GM18508 (cell line): Measurements from ENCODE around the gene WSCD2.

Source experiments
- ATAC-seq: cut with Tn5 transposase; IDR thresholded peaks from one replicate; pipeline ENCODE4 v1.9.1; 2021; ENCODE audit warnings: moderate number of reproducible peaks; ENCODE audit not compliant: insufficient read depth, unreplicated experiment

The WSCD2 gene

GRCh38 chr12:108226866-108227265 is 97.8 kb downstream of the WSCD2 start:
- ATAC-seq: no peak

- ATAC-seq: no peak
Measured at GRCh38 chr12:108228746-108229145, 99.7 kb downstream of the WSCD2 start.

- no peak for ATAC-seq
Measured at GRCh38 chr12:108231109-108231905, 102.2 kb downstream of the WSCD2 start.

GRCh38 chr12:108231909-108232434 is 102.9 kb downstream of the WSCD2 start:
- no peak for ATAC-seq

- no peak for ATAC-seq
Measured at GRCh38 chr12:108232565-108232964, 103.5 kb downstream of the WSCD2 start.

- no peak for ATAC-seq
Measured at GRCh38 chr12:108234158-108234557, 105.1 kb downstream of the WSCD2 start.

GRCh38 chr12:108235197-108235984 is 106.3 kb downstream of the WSCD2 start:
- no peak for ATAC-seq

- no peak for ATAC-seq
Measured at GRCh38 chr12:108235985-108236263, 106.8 kb downstream of the WSCD2 start.

GRCh38 chr12:108236366-108236765 is 107.3 kb downstream of the WSCD2 start:
- ATAC-seq: no peak

GRCh38 chr12:108237272-108237671 is 108.2 kb downstream of the WSCD2 start:
- no peak for ATAC-seq

GRCh38 chr12:108238474-108238873 is 109.4 kb downstream of the WSCD2 start:
- ATAC-seq: no peak

- ATAC-seq: no peak
Measured at GRCh38 chr12:108239378-108239777, 110.3 kb downstream of the WSCD2 start.

- no peak for ATAC-seq
Measured at GRCh38 chr12:108240027-108240785, 111.1 kb downstream of the WSCD2 start.

GRCh38 chr12:108240928-108241327 is 111.8 kb downstream of the WSCD2 start:
- no peak for ATAC-seq

- no peak for ATAC-seq
Measured at GRCh38 chr12:108241986-108242703, 113.1 kb downstream of the WSCD2 start.

GRCh38 chr12:108247130-108247529 is 118.0 kb downstream of the WSCD2 start:
- no peak for ATAC-seq

- no peak for ATAC-seq
Measured at GRCh38 chr12:108248011-108248410, 118.9 kb downstream of the WSCD2 start.

- ATAC-seq: no peak
Measured at GRCh38 chr12:108252523-108252922, 123.4 kb downstream of the WSCD2 start.

- ATAC-seq: no peak
Measured at GRCh38 chr12:108253540-108253939, 124.5 kb downstream of the WSCD2 start.

GRCh38 chr12:108254030-108254429 is 124.9 kb downstream of the WSCD2 start:
- no peak for ATAC-seq
